ENCODE data around the gene MED7.

- TF ChIP-seq CTCF (IDR thresholded peaks at IDR 0.05; ENCODE audit: poor library complexity, severe bottlenecking) (no peak), EZH2 (IDR thresholded peaks at IDR 0.05; ENCODE audit: borderline replicate concordance, insufficient read depth, low read length, poor library complexity, severe bottlenecking) (no peak), EP300 (conservative IDR thresholded peaks at IDR 0.05; ENCODE audit: poor library complexity, severe bottlenecking) (no peak), POLR2AphosphoS5 (IDR thresholded peaks at IDR 0.05) (no peak), RAD21 (conservative IDR thresholded peaks at IDR 0.05) (no peak), REST (IDR thresholded peaks at IDR 0.05; ENCODE audit: borderline replicate concordance) (no peak), TAF1 (IDR thresholded peaks at IDR 0.05; ENCODE audit: low read depth) (no peak), MXI1 (conservative IDR thresholded peaks at IDR 0.05; ENCODE audit: poor library complexity, severe bottlenecking) (no peak)
These were observed 684 bp upstream of the MED7 start for GRCh38 chr5:157143127-157143971.

Measured in neural cell (in vitro differentiated cells).